GM23338 (cell line): ENCODE results near the gene PXMP2. TPM values are rescaled to one million over a fixed set of nuclear protein-coding genes. Genes with fewer than 3 reads are reported as not detected.

Experiments
- ATAC-seq: fragments of 200-7000 bp; cut with Tn5 transposase; 3 replicates; pipeline ENCODE4 v1.9.1; 2020
- DNase-seq: peaks from one replicate; pipeline ENCODE4 v3.0.0-alpha.2; 2015; ENCODE audit warnings: low spot score
- H2AFZ ChIP-seq: fragments of 200-600 bp; sonication (generic); 2 replicates; pipeline ENCODE4 v1.8.0; 2016; ENCODE audit warnings: antibody characterized with exemption, mild to moderate bottlenecking, moderate library complexity
- H3F3A ChIP-seq: fragments of 200-600 bp; sonication (generic); replicated peaks from 2 replicates; pipeline ENCODE4 v1.8.0; 2017; ENCODE audit warnings: antibody characterized with exemption, mixed run types, low read depth
- H3K27ac ChIP-seq: fragments of 200-600 bp; sonication (generic); 2 replicates; pipeline ENCODE4 v1.6.1; 2016; ENCODE audit warnings: low read depth
- H3K27me3 ChIP-seq: fragments of 200-600 bp; sonication (generic); 2 replicates; pipeline ENCODE4 v1.8.0; 2016; ENCODE audit warnings: mild to moderate bottlenecking, mixed run types, moderate library complexity; ENCODE audit not compliant: insufficient read depth
- H3K36me3 ChIP-seq: fragments of 200-600 bp; sonication (generic); 2 replicates; pipeline ENCODE4 v1.8.0; 2016; ENCODE audit warnings: mild to moderate bottlenecking; ENCODE audit not compliant: insufficient read depth
- H3K4me1 ChIP-seq: fragments of 200-600 bp; sonication (generic); 2 replicates; pipeline ENCODE4 v1.8.0; 2016; ENCODE audit warnings: mild to moderate bottlenecking, moderate library complexity; ENCODE audit not compliant: insufficient read depth
- H3K4me2 ChIP-seq: fragments of 200-600 bp; sonication (generic); 2 replicates; pipeline ENCODE4 v1.7.1; 2017; ENCODE audit warnings: mixed run types
- H3K4me3 ChIP-seq: fragments of 200-600 bp; sonication (generic); 2 replicates; pipeline ENCODE4 v1.6.1; 2016; ENCODE audit warnings: mixed run types
- H3K79me2 ChIP-seq: fragments of 200-600 bp; sonication (generic); replicated peaks from 2 replicates; pipeline ENCODE4 v1.8.0; 2017; ENCODE audit warnings: mild to moderate bottlenecking; ENCODE audit not compliant: insufficient read depth
- H3K9me2 ChIP-seq: fragments of 200-600 bp; sonication (generic); 2 replicates; pipeline ENCODE4 v1.8.0; 2017; ENCODE audit not compliant: insufficient read depth
- H4K20me1 ChIP-seq: fragments of 200-600 bp; sonication (generic); replicated peaks from 2 replicates; pipeline ENCODE4 v1.8.0; 2017; ENCODE audit warnings: mild to moderate bottlenecking; ENCODE audit not compliant: insufficient read depth
- H3K27ac Mint-ChIP-seq: 2 replicates; pipeline ENCODE4 v1.8.0; 2020; ENCODE audit warnings: inconsistent platforms, mild to moderate bottlenecking, moderate library complexity, mixed read lengths
- H3K27me3 Mint-ChIP-seq: 3 replicates; pipeline ENCODE4 v1.8.0; 2022; ENCODE audit warnings: low read depth, mild to moderate bottlenecking, moderate library complexity, mixed read lengths, inconsistent platforms; ENCODE audit not compliant: insufficient read depth, poor library complexity
- H3K36me3 Mint-ChIP-seq: 3 replicates; pipeline ENCODE4 v1.8.0; 2021; ENCODE audit warnings: low read depth, mild to moderate bottlenecking, inconsistent platforms, moderate library complexity, mixed read lengths
- H3K4me1 Mint-ChIP-seq: 3 replicates; pipeline ENCODE4 v1.8.0; 2020; ENCODE audit warnings: mild to moderate bottlenecking, inconsistent platforms, mixed read lengths
- H3K4me3 Mint-ChIP-seq: 3 replicates; pipeline ENCODE4 v1.8.0; 2021; ENCODE audit warnings: moderate library complexity, mild to moderate bottlenecking, inconsistent platforms, mixed read lengths
- H3K9me3 Mint-ChIP-seq: 3 replicates; pipeline ENCODE4 v1.8.0; 2020; ENCODE audit warnings: moderate library complexity, mild to moderate bottlenecking, inconsistent platforms, mixed read lengths
- EZH2 ChIP-seq: fragments of 200-600 bp; sonication (generic); IDR thresholded peaks from one replicate; pipeline ENCODE4 v1.8.0; 2017; ENCODE audit warnings: antibody characterized with exemption, mild to moderate bottlenecking, low read depth; ENCODE audit not compliant: unreplicated experiment
- EZH2phosphoT487 ChIP-seq: fragments of 200-600 bp; sonication (generic); IDR thresholded peaks from one replicate; pipeline ENCODE4 v1.8.1; 2018; ENCODE audit warnings: antibody characterized with exemption; ENCODE audit not compliant: unreplicated experiment
- JUNB ChIP-seq: IDR thresholded peaks from one replicate; pipeline ENCODE4 v1.6.1; 2016; ENCODE audit warnings: antibody characterized with exemption; ENCODE audit not compliant: unreplicated experiment
- POLR2AphosphoS5 ChIP-seq: IDR thresholded peaks from 2 replicates; pipeline ENCODE4 v1.6.1; 2016; ENCODE audit warnings: antibody characterized with exemption, low read depth
- polyA plus RNA-seq: library from polyadenylated mRNA; unstranded; fragments of >200 nt; fragmentation: Nextera tagmentation; extraction: Ambion mirVana; gene quantifications from 2 replicates; pipeline ENCODE4 v1.2.1, GENCODE V29; 2016
- total RNA-seq: library from RNA; depleted of rRNA; stranded (reverse); fragments of >200 nt; shearing (Covaris generic); gene quantifications from 2 replicates; pipeline ENCODE4 v1.2.3, GENCODE V29; 2014
- TF ChIP-seq, protein P1 (sequence below): IDR thresholded peaks from one replicate; pipeline ENCODE4 v1.6.1; 2018; ENCODE audit warnings: antibody characterized with exemption; ENCODE audit not compliant: unreplicated experiment
- TF ChIP-seq, protein P2 (sequence below), 2 experiments: fragments of 200-600 bp in 1 of 2; sonication (generic) in 1 of 2; conservative IDR thresholded peaks; 2 replicates each; pipeline versions ENCODE4 v1.5.1 to v1.6.1; 2016 to 2017; ENCODE audit warnings: antibody characterized with exemption in 2 of 2, low read depth in 2 of 2, mild to moderate bottlenecking in 2 of 2, moderate library complexity in 1 of 2

The PXMP2 gene
- total and polyA plus RNA-seq, 2 experiments from 2014 or later = 17.3 to 19.7 TPM

DNA sequence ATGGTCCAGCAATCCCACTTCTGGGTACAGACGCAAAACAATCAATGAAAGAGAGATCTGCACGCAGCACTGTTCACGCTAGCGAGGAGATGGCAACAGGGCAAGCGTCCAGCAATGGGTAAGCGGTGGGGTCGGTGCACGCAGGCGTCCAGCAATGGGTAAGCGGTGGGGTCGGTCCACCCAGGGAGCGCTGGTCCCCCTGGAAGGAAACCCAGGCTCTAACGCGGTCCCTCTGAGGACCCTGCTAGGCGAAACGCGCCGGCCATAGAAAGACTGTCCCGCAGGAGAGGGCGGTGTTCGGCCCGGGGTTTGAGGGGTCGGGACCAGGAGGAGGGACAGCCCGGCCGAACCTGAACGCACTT lies 22.6 kb downstream of the PXMP2 start:
- Histone ChIP-seq H3K79me2 (peaks cover 38% of the 10 kb centered on the region), H2AFZ (peak overlapping the region; percentile 98)
- peak; percentile 68 for ATAC-seq

DNA sequence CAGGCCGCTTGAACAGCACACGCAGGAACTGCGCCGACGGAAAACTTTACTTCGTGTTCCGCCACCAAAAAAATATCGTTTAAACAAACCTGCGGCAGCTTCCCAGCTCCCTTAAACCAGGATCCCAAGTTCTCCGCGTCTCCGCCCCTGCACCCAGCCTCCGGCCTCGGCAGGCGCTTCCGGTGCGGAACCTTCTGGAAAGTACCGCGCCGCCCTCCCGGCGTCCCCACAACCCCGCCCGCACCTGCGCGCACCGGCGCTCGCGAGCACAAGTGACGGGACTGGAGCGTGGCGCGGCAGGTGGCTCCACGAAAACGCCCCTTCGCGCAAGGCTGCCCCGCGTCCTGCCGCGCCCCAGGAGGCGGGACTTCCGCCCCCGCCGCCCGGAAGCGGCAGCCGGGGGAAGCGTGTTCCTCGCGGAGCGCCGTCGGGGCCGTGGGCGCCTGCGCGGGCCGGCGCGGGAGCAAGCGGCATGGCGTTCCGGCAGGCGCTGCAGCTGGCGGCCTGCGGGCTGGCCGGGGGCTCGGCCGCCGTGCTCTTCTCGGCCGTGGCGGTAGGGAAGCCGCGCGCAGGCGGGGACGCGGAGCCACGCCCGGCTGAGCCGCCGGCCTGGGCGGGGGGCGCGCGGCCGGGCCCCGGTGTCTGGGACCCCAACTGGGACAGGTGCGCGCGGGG lies 23.2 kb downstream of the PXMP2 start, which contains the start of gene PGAM5:
Gene PGAM5, plus strand, starts transcription at position 438 of the 675 bp plus-strand sequence. Its CDS starts 35 bp downstream, at position 473.
- H2AFZ ChIP-seq = peak within 1 kb of the TSS; percentile 98
- ATAC-seq = peak; percentile 77

More for the DNA sequence above, 22.6 kb downstream of the PXMP2 start:
- Histone ChIP-seq H3F3A (peaks cover 13% of the 10 kb centered on the region), H3K9me2 (no peaks in the 10 kb centered on the region), H3K27me3 (no peaks in the 10 kb centered on the region), H4K20me1 (peaks cover 24% of the 10 kb centered on the region), H3K4me2 (peak overlapping the region; percentile 98), H3K36me3 (no peaks in the 10 kb centered on the region; the same call in 1 of the 2 replicates), H3K27ac (peak overlapping the region; percentile 77), H3K4me3 (peak overlapping the region; percentile 94), H3K4me1 (peaks cover 9% of the 10 kb centered on the region; the same call in 1 of the 2 replicates)
- peak overlapping the region; percentile 84 for H3K4me3 Mint-ChIP-seq
- H3K36me3 Mint-ChIP-seq = peaks cover 31% of the 10 kb centered on the region
- peaks cover 15% of the 10 kb centered on the region for H3K27me3 Mint-ChIP-seq
- H3K9me3 Mint-ChIP-seq = peaks cover 13% of the 10 kb centered on the region
- TF ChIP-seq JUNB (no peak), EZH2phosphoT487 (no peak), EZH2 (no peak)
- TF ChIP-seq, protein P1, sequence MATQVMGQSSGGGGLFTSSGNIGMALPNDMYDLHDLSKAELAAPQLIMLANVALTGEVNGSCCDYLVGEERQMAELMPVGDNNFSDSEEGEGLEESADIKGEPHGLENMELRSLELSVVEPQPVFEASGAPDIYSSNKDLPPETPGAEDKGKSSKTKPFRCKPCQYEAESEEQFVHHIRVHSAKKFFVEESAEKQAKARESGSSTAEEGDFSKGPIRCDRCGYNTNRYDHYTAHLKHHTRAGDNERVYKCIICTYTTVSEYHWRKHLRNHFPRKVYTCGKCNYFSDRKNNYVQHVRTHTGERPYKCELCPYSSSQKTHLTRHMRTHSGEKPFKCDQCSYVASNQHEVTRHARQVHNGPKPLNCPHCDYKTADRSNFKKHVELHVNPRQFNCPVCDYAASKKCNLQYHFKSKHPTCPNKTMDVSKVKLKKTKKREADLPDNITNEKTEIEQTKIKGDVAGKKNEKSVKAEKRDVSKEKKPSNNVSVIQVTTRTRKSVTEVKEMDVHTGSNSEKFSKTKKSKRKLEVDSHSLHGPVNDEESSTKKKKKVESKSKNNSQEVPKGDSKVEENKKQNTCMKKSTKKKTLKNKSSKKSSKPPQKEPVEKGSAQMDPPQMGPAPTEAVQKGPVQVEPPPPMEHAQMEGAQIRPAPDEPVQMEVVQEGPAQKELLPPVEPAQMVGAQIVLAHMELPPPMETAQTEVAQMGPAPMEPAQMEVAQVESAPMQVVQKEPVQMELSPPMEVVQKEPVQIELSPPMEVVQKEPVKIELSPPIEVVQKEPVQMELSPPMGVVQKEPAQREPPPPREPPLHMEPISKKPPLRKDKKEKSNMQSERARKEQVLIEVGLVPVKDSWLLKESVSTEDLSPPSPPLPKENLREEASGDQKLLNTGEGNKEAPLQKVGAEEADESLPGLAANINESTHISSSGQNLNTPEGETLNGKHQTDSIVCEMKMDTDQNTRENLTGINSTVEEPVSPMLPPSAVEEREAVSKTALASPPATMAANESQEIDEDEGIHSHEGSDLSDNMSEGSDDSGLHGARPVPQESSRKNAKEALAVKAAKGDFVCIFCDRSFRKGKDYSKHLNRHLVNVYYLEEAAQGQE = no peak
- TF ChIP-seq, protein P2, sequence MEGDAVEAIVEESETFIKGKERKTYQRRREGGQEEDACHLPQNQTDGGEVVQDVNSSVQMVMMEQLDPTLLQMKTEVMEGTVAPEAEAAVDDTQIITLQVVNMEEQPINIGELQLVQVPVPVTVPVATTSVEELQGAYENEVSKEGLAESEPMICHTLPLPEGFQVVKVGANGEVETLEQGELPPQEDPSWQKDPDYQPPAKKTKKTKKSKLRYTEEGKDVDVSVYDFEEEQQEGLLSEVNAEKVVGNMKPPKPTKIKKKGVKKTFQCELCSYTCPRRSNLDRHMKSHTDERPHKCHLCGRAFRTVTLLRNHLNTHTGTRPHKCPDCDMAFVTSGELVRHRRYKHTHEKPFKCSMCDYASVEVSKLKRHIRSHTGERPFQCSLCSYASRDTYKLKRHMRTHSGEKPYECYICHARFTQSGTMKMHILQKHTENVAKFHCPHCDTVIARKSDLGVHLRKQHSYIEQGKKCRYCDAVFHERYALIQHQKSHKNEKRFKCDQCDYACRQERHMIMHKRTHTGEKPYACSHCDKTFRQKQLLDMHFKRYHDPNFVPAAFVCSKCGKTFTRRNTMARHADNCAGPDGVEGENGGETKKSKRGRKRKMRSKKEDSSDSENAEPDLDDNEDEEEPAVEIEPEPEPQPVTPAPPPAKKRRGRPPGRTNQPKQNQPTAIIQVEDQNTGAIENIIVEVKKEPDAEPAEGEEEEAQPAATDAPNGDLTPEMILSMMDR (conservative IDR thresholded peaks at IDR 0.05; ENCODE audit: low read depth in 2 of 2) = no peak
- H3K27ac Mint-ChIP-seq = peak overlapping the region; percentile 47
- H3K4me1 Mint-ChIP-seq = peaks cover 6% of the 10 kb centered on the region; the same call in 2 of the 3 replicates
- DNase-seq = peak; percentile 62

More for the DNA sequence above, 23.2 kb downstream of the PXMP2 start, which contains the start of gene PGAM5:
- Mint-ChIP-seq H3K27me3 (peaks cover 15% of the 10 kb centered on the region), H3K4me1 (peaks cover 6% of the 10 kb centered on the region; the same call in 2 of the 3 replicates), H3K9me3 (peaks cover 13% of the 10 kb centered on the region), H3K36me3 (peaks cover 35% of the 10 kb centered on the region), H3K27ac (peak within 1 kb of the TSS; percentile 47), H3K4me3 (peak within 1 kb of the TSS; percentile 84)
- Histone ChIP-seq H3K4me3 (peak within 1 kb of the TSS; percentile 94), H4K20me1 (peaks cover 24% of the 10 kb centered on the region), H3F3A (peaks cover 13% of the 10 kb centered on the region), H3K27me3 (no peaks in the 10 kb centered on the region), H3K27ac (peak within 1 kb of the TSS; percentile 77), H3K9me2 (no peaks in the 10 kb centered on the region), H3K4me2 (peak within 1 kb of the TSS; percentile 98), H3K79me2 (peaks cover 40% of the 10 kb centered on the region), H3K36me3 (no peaks in the 10 kb centered on the region; the same call in 1 of the 2 replicates), H3K4me1 (peaks cover 9% of the 10 kb centered on the region; the same call in 1 of the 2 replicates)
- no peak for TF ChIP-seq JUNB
- peak; percentile 72 for TF ChIP-seq POLR2AphosphoS5
- peak; percentile 77 for DNase-seq
